Large intestine (tissue), 3 donors: ENCODE results near the gene CHRM3. TPM values are rescaled to one million over a fixed set of nuclear protein-coding genes. Genes with fewer than 3 reads are reported as not detected.

ENCODE experiments used
- DNase-seq, 2 donors: peaks; one replicate each; pipeline versions ENCODE4 v3.0.0 to v3.0.0-alpha.2; 2013
- H3K27ac ChIP-seq: one replicate; pipeline ENCODE4 v1.5.1; 2013; ENCODE audit warnings: low read length
- H3K27me3 ChIP-seq: 2 replicates; pipeline ENCODE4 v1.6.1; 2013; ENCODE audit warnings: low read length; ENCODE audit not compliant: control insufficient read depth, insufficient read depth
- H3K36me3 ChIP-seq: 2 replicates; pipeline ENCODE4 v1.6.1; 2013; ENCODE audit warnings: low read length; ENCODE audit not compliant: control insufficient read depth, insufficient read depth
- H3K4me1 ChIP-seq: one replicate; pipeline ENCODE4 v1.6.1; 2013; ENCODE audit warnings: low read length; ENCODE audit not compliant: control insufficient read depth, insufficient read depth
- H3K4me3 ChIP-seq: one replicate; pipeline ENCODE4 v1.5.1; 2013; ENCODE audit warnings: low read length
- H3K9me3 ChIP-seq: one replicate; pipeline ENCODE4 v1.6.1; 2013; ENCODE audit warnings: mild to moderate bottlenecking, low read depth, low read length, moderate library complexity; ENCODE audit not compliant: control insufficient read depth
- WGBS: methylation state at CpG from one replicate; pipeline ENCODE4 v1.1.5; 2013; ENCODE audit warnings: low lambda C conversion rate; ENCODE audit not compliant: insufficient coverage; 5-methylcytosine and 5-hydroxymethylcytosine counted together
- polyA plus RNA-seq: library from polyadenylated mRNA; unstranded; fragments of 120-200 nt; gene quantifications from one replicate; pipeline ENCODE4 v1.2.1, GENCODE V29; 2013

CHRM3 gene
- polyA plus RNA-seq, 1 donor = 9.5 TPM

DNA sequence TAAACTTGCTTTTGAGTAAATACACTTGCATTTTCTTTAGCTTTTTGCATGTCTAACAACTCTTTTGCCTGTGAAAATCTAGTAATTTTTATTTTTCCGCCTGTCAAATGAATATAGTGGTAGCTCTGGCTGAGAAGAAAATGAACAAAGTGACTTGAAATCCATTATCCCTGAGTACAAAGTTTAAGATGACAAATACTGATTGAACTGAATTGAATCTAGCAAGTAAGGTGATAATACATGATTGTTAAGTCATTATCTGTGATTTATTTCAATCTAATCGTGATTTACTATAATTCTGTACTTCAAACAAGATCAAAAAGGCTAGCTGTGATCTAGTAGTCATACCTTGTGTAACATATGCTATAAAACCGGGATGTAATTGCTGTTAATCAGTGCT is 42.8 kb downstream of the CHRM3 start:
- 29% methylated on average over 1 of the region's 3 CpGs for WGBS
- no peaks in the 10 kb centered on the region for H3K4me1 ChIP-seq
- H3K9me3 ChIP-seq = no peaks in the 10 kb centered on the region
- H3K27me3 ChIP-seq = no peaks in the 10 kb centered on the region
- H3K4me3 ChIP-seq = no peak overlapping the region
- peak in 1 of 2 donors; percentile 31 for DNase-seq
- H3K36me3 ChIP-seq = no peaks in the 10 kb centered on the region
- H3K27ac ChIP-seq = no peak overlapping the region

DNA sequence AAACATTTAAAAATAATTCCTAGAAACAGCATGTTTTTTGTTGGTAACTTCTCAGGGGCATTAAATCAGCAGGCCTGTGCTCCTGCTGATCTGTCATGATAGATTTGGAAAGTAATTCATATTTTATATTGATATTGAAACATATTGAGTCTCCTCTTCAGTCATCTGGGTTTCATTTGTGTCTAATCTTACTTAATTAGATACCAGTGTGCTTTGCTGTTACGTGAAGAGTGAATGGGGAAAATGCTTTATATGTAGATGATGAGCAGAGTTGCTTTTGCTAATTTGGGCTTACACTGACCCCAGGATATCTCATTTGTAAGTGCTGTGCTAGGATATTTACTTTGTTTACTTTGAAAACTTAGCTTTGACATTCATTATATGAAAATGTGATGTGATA is 45.9 kb downstream of the CHRM3 start:
- Histone ChIP-seq H3K4me3 (no peak overlapping the region), H3K27ac (no peak overlapping the region), H3K27me3 (no peaks in the 10 kb centered on the region), H3K36me3 (no peaks in the 10 kb centered on the region), H3K4me1 (no peaks in the 10 kb centered on the region), H3K9me3 (no peaks in the 10 kb centered on the region)
- WGBS = no CpG with 5 or more reads among the region's 1 CpG
- no peak for DNase-seq

DNA sequence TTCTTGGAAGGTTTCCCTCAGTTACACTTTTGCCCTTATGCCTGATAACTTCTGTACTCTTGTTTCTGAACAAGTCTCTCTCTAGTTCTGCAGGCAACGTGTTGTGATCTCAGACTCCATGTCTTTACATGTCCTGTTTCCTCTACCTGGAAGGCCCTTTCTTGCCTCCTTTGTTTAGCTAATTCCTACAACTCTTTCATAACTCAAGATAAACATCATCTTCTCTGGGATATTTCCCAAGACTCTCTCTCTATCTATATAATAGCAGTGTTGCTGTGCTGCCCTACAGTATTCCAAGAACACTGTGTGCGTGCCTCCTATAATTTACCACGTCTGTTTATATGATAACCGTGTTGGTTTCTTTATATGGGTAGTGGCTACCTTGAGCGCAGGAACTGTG is 47.8 kb downstream of the CHRM3 start:
- Histone ChIP-seq H3K27ac (no peak overlapping the region), H3K4me1 (no peaks in the 10 kb centered on the region), H3K4me3 (no peak overlapping the region), H3K9me3 (no peaks in the 10 kb centered on the region), H3K27me3 (no peaks in the 10 kb centered on the region), H3K36me3 (no peaks in the 10 kb centered on the region)
- no peak for DNase-seq
- WGBS = no CpG with 5 or more reads among the region's 5 CpGs
